Parathyroid adenoma (tissue), 2 donors: Measurements from ENCODE around the gene CFAP77.

Experiments used
- H2AFZ ChIP-seq: fragments of 300-600 bp; sonication (generic); one replicate; pipeline ENCODE4 v1.7.0; 2017; ENCODE audit warnings: antibody characterized with exemption, mild to moderate bottlenecking
- H3K27ac ChIP-seq: fragments of 300-600 bp; sonication (generic); one replicate; pipeline ENCODE4 v1.7.0; 2017
- H3K27me3 ChIP-seq: fragments of 300-600 bp; sonication (generic); one replicate; pipeline ENCODE4 v1.7.0; 2017; ENCODE audit warnings: low read length; ENCODE audit not compliant: control insufficient read depth, insufficient read depth
- H3K36me3 ChIP-seq: fragments of 300-600 bp; sonication (generic); one replicate; pipeline ENCODE4 v1.7.0; 2017; ENCODE audit warnings: low read length; ENCODE audit not compliant: control insufficient read depth, insufficient read depth
- H3K4me1 ChIP-seq: fragments of 300-600 bp; sonication (generic); one replicate; pipeline ENCODE4 v1.7.0; 2017; ENCODE audit warnings: control low read depth
- H3K4me2 ChIP-seq: fragments of 300-600 bp; sonication (generic); one replicate; pipeline ENCODE4 v1.7.0; 2017; ENCODE audit warnings: low read length
- H3K4me3 ChIP-seq: fragments of 300-600 bp; sonication (generic); one replicate; pipeline ENCODE4 v1.7.0; 2017; ENCODE audit warnings: low read depth, low read length
- H3K79me2 ChIP-seq: fragments of 300-600 bp; sonication (generic); one replicate; pipeline ENCODE4 v1.7.0; 2017; ENCODE audit warnings: control low read depth
- H3K9ac ChIP-seq: fragments of 300-600 bp; sonication (generic); one replicate; pipeline ENCODE4 v1.7.0; 2017; ENCODE audit warnings: mild to moderate bottlenecking
- H3K9me3 ChIP-seq: fragments of 300-600 bp; sonication (generic); one replicate; pipeline ENCODE4 v1.7.0; 2017; ENCODE audit warnings: low read length; ENCODE audit not compliant: control insufficient read depth
- CTCF ChIP-seq: fragments of 300-600 bp; sonication (generic); IDR thresholded peaks from one replicate; pipeline ENCODE4 v1.7.0; 2017; ENCODE audit warnings: antibody characterized with exemption, mild to moderate bottlenecking
- donor health status: primary hyperparathyroidism.

CFAP77 gene

GRCh38 chr9:132541870-132542830 is 132.1 kb downstream of the CFAP77 start:
- Histone ChIP-seq H3K9ac (no peak overlapping the region), H3K4me3 (no peak overlapping the region), H3K9me3 (no peaks in the 10 kb centered on the region), H3K36me3 (no peaks in the 10 kb centered on the region), H3K4me1 (no peaks in the 10 kb centered on the region), H3K4me2 (no peak overlapping the region), H3K27me3 (no peaks in the 10 kb centered on the region), H3K27ac (no peak overlapping the region), H3K79me2 (no peaks in the 10 kb centered on the region), H2AFZ (no peak overlapping the region)
- no peak for TF ChIP-seq CTCF

- Histone ChIP-seq H3K27me3 (no peaks in the 10 kb centered on the region), H3K4me3 (no peak overlapping the region), H2AFZ (no peak overlapping the region), H3K9ac (no peak overlapping the region), H3K4me1 (no peaks in the 10 kb centered on the region), H3K79me2 (no peaks in the 10 kb centered on the region), H3K9me3 (no peaks in the 10 kb centered on the region), H3K4me2 (no peak overlapping the region), H3K27ac (no peak overlapping the region), H3K36me3 (no peaks in the 10 kb centered on the region)
- TF ChIP-seq CTCF, result no peak
Observed at GRCh38 chr9:132543251-132543650, 133.2 kb downstream of the CFAP77 start.

- Histone ChIP-seq H3K4me1 (peaks cover 3% of the 10 kb centered on the region), H3K9ac (no peak overlapping the region), H2AFZ (no peak overlapping the region), H3K27ac (no peak overlapping the region), H3K4me2 (no peak overlapping the region), H3K9me3 (no peaks in the 10 kb centered on the region), H3K36me3 (no peaks in the 10 kb centered on the region), H3K79me2 (no peaks in the 10 kb centered on the region), H3K4me3 (no peak overlapping the region), H3K27me3 (no peaks in the 10 kb centered on the region)
- TF ChIP-seq CTCF, result no peak
Observed at GRCh38 chr9:132543960-132544359, 133.9 kb downstream of the CFAP77 start.

- Histone ChIP-seq H3K9me3 (no peaks in the 10 kb centered on the region), H3K36me3 (no peaks in the 10 kb centered on the region), H2AFZ (no peak overlapping the region), H3K27me3 (no peaks in the 10 kb centered on the region), H3K4me2 (no peak overlapping the region), H3K79me2 (no peaks in the 10 kb centered on the region), H3K4me3 (no peak overlapping the region), H3K27ac (no peak overlapping the region), H3K4me1 (peaks cover 3% of the 10 kb centered on the region), H3K9ac (no peak overlapping the region)
- no peak for TF ChIP-seq CTCF
Observed at GRCh38 chr9:132545578-132545977, 135.6 kb downstream of the CFAP77 start.
